ENCODE data around the gene WDR26. TPM values are rescaled to one million over a fixed set of nuclear protein-coding genes. Genes with fewer than 3 reads are reported as not detected.
A peak's percentile ranks its signal among the peaks of the same experiment; 100 is the strongest.

The WDR26 gene
- total RNA-seq, 1 experiment from 2014 or later, result 84.9 TPM

GRCh38 chr1:224377676-224378006 lies 57.0 kb downstream of the WDR26 start:
- TF ChIP-seq, protein P1, sequence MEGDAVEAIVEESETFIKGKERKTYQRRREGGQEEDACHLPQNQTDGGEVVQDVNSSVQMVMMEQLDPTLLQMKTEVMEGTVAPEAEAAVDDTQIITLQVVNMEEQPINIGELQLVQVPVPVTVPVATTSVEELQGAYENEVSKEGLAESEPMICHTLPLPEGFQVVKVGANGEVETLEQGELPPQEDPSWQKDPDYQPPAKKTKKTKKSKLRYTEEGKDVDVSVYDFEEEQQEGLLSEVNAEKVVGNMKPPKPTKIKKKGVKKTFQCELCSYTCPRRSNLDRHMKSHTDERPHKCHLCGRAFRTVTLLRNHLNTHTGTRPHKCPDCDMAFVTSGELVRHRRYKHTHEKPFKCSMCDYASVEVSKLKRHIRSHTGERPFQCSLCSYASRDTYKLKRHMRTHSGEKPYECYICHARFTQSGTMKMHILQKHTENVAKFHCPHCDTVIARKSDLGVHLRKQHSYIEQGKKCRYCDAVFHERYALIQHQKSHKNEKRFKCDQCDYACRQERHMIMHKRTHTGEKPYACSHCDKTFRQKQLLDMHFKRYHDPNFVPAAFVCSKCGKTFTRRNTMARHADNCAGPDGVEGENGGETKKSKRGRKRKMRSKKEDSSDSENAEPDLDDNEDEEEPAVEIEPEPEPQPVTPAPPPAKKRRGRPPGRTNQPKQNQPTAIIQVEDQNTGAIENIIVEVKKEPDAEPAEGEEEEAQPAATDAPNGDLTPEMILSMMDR (IDR thresholded peaks at IDR 0.05; ENCODE audit: unreplicated experiment), result no peak
- H3K4me3 Mint-ChIP-seq (ENCODE audit: low read depth, unreplicated experiment), result no peak overlapping the region
- peaks cover 57% of the 10 kb centered on the region for H3K36me3 Mint-ChIP-seq (ENCODE audit: insufficient read depth, unreplicated experiment)

GRCh38 chr1:224375059-224375458 lies 59.5 kb downstream of the WDR26 start:
- intact Hi-C loops (cut with micrococcal nuclease; ENCODE audit: unreplicated experiment), result no loop called here
- BruUV-seq (replicated peaks), result no TSS peak
- H3K27ac Mint-ChIP-seq (ENCODE audit: unreplicated experiment), result no peak overlapping the region
- no peak overlapping the region for H3K4me3 Mint-ChIP-seq (ENCODE audit: low read depth, unreplicated experiment)
- TF ChIP-seq, protein P1 (IDR thresholded peaks at IDR 0.05; ENCODE audit: unreplicated experiment), result no peak
- no peak for DNase-seq
- H3K4me1 Mint-ChIP-seq (ENCODE audit: low read depth, unreplicated experiment), result peaks cover 21% of the 10 kb centered on the region
- CTCF ChIA-PET, result interaction anchor here (0.7 kb wide), 1 partner anchor 1063 kb away, joined by 3 read pairs; no protein-coding TSS in a partner anchor
- H3K27me3 Mint-ChIP-seq (ENCODE audit: unreplicated experiment), result no peaks in the 10 kb centered on the region
- no peaks in the 10 kb centered on the region for H3K9me3 Mint-ChIP-seq (ENCODE audit: low read depth, unreplicated experiment)
- H3K36me3 Mint-ChIP-seq (ENCODE audit: insufficient read depth, unreplicated experiment), result peaks cover 56% of the 10 kb centered on the region

More at GRCh38 chr1:224377676-224378006, 57.0 kb downstream of the WDR26 start:
- H3K9me3 Mint-ChIP-seq (ENCODE audit: low read depth, unreplicated experiment), result no peaks in the 10 kb centered on the region
- DNase-seq, result no peak
- BruUV-seq (replicated peaks), result TSS peak; percentile 5
- peaks cover 21% of the 10 kb centered on the region for H3K4me1 Mint-ChIP-seq (ENCODE audit: low read depth, unreplicated experiment)
- H3K27ac Mint-ChIP-seq (ENCODE audit: unreplicated experiment), result no peak overlapping the region
- CTCF ChIA-PET, result no interaction called here
- no peaks in the 10 kb centered on the region for H3K27me3 Mint-ChIP-seq (ENCODE audit: unreplicated experiment)
- intact Hi-C loops (cut with micrococcal nuclease; ENCODE audit: unreplicated experiment), result no loop called here

- BruUV-seq (replicated peaks), result no TSS peak
- intact Hi-C loops (cut with micrococcal nuclease; ENCODE audit: unreplicated experiment), result no loop called here
- H3K36me3 Mint-ChIP-seq (ENCODE audit: insufficient read depth, unreplicated experiment), result peaks cover 61% of the 10 kb centered on the region
- H3K4me3 Mint-ChIP-seq (ENCODE audit: low read depth, unreplicated experiment), result no peak overlapping the region
- TF ChIP-seq, protein P1 (IDR thresholded peaks at IDR 0.05; ENCODE audit: unreplicated experiment), result no peak
- CTCF ChIA-PET, result no interaction called here
- H3K9me3 Mint-ChIP-seq (ENCODE audit: low read depth, unreplicated experiment), result no peaks in the 10 kb centered on the region
- H3K27me3 Mint-ChIP-seq (ENCODE audit: unreplicated experiment), result no peaks in the 10 kb centered on the region
- no peak overlapping the region for H3K27ac Mint-ChIP-seq (ENCODE audit: unreplicated experiment)
- no peak for DNase-seq
- peaks cover 21% of the 10 kb centered on the region for H3K4me1 Mint-ChIP-seq (ENCODE audit: low read depth, unreplicated experiment)
Measured at GRCh38 chr1:224373008-224373590, 61.5 kb downstream of the WDR26 start.

DNA sequence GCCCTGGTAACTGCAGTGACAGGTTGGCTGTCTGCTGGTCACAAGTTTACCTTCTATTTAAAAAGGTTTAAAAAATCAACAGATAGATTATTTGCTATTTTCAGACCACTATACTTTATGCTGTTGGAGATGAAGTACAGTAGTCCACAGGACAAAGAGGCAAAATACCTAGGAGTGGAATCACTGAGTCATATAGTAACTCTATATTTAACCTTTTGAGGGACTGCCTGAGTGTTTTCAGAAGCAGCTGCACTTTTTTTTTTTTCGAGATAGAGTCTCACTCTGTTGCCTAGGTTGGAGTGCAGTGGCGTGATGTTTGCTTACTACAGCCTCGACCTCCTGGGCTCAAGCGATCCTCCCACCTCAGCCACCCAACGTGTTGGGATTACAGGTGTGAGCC lies 66.2 kb downstream of the WDR26 start:
- Mint-ChIP-seq H3K4me3 (ENCODE audit: low read depth, unreplicated experiment) (no peak overlapping the region), H3K36me3 (ENCODE audit: insufficient read depth, unreplicated experiment) (peaks cover 55% of the 10 kb centered on the region), H3K9me3 (ENCODE audit: low read depth, unreplicated experiment) (no peaks in the 10 kb centered on the region), H3K4me1 (ENCODE audit: low read depth, unreplicated experiment) (peaks cover 12% of the 10 kb centered on the region), H3K27me3 (ENCODE audit: unreplicated experiment) (no peaks in the 10 kb centered on the region), H3K27ac (ENCODE audit: unreplicated experiment) (no peak overlapping the region)
- intact Hi-C loops (cut with micrococcal nuclease; ENCODE audit: unreplicated experiment), result no loop called here
- TF ChIP-seq, protein P1 (IDR thresholded peaks at IDR 0.05; ENCODE audit: unreplicated experiment), result no peak
- BruUV-seq (replicated peaks), result no TSS peak
- CTCF ChIA-PET, result no interaction called here
- DNase-seq, result no peak
